ENCODE measurements around the gene SHQ1. TPM values are rescaled to one million over a fixed set of nuclear protein-coding genes. Genes with fewer than 3 reads are reported as not detected.
"Not testable (repeated sequence)": the region's sequence is repeated elsewhere in the genome, so short reads cannot be mapped to it uniquely, and the experiment has no call there.

SHQ1 gene
- polyA plus RNA-seq, 1 experiment: 16.6 TPM

DNA sequence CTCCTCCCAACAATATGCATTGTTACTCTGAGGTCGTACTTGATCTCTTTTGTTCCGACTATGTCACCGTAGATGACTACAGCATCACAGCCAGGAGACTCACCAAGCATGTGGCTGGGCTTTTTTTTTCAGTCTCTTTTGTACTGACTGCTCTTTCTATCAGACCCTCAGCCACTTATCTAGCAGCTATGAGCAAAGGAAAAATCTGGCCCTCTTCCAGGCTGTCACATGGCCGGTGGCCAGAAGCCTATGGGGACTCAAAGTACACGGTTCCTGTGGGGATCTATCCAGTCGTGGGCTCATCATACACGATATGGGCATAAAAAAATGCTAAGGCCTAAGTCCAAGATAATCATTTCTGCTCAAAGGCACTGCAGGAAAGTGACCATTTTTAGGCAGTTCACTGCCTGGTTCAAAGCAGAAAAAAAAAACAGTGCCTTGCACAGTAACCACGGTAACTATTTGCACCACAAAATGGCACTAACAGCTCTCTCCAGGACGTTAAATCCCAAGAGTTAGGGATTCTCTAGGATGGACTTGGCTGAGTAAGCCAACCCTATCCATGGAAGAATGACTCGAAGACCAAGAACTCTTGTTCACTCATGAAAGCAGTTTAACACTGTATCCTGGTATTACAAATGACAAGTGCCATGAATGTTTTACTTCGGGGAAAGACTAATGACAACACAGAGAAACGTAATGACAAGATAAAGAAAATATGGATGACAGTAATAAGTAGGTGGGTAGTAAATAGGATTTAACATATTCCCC lies 50.3 kb downstream of the SHQ1 start:
- H3K27ac ChIP-seq (ENCODE audit: low read depth, low read length): no peak overlapping the region
- DNase-seq (ENCODE audit: low read depth, low spot score): no peak
- no peaks in the 10 kb centered on the region for H3K27me3 ChIP-seq (ENCODE audit: control insufficient read depth, insufficient read depth, low read length)
- H3K4me3 ChIP-seq (ENCODE audit: low read depth, low read length): no peak overlapping the region
- TF ChIP-seq, protein P1, sequence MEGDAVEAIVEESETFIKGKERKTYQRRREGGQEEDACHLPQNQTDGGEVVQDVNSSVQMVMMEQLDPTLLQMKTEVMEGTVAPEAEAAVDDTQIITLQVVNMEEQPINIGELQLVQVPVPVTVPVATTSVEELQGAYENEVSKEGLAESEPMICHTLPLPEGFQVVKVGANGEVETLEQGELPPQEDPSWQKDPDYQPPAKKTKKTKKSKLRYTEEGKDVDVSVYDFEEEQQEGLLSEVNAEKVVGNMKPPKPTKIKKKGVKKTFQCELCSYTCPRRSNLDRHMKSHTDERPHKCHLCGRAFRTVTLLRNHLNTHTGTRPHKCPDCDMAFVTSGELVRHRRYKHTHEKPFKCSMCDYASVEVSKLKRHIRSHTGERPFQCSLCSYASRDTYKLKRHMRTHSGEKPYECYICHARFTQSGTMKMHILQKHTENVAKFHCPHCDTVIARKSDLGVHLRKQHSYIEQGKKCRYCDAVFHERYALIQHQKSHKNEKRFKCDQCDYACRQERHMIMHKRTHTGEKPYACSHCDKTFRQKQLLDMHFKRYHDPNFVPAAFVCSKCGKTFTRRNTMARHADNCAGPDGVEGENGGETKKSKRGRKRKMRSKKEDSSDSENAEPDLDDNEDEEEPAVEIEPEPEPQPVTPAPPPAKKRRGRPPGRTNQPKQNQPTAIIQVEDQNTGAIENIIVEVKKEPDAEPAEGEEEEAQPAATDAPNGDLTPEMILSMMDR (IDR thresholded peaks at IDR 0.05; ENCODE audit: low read depth, low read length): no peak
- H3K9me3 ChIP-seq (ENCODE audit: control insufficient read depth, insufficient read depth, low read length): no peaks in the 10 kb centered on the region
- CTCF ChIA-PET: no interaction called here
- POLR2A ChIA-PET: no interaction called here

- ChIA-PET POLR2A (interaction anchor here (0.6 kb wide), 1 partner anchor 400 kb away, joined by 6 read pairs; no protein-coding TSS in a partner anchor), CTCF (interaction anchor here (1.0 to 1.4 kb wide), 2 partner anchors 28 to 292 kb away, joined by 3 to 6 read pairs; no protein-coding TSS in a partner anchor)
- H3K27ac ChIP-seq (ENCODE audit: low read depth, low read length): no peak overlapping the region
- no peaks in the 10 kb centered on the region for H3K9me3 ChIP-seq (ENCODE audit: control insufficient read depth, insufficient read depth, low read length)
- no peak overlapping the region for H3K4me3 ChIP-seq (ENCODE audit: low read depth, low read length)
- TF ChIP-seq, protein P1 (IDR thresholded peaks at IDR 0.05; ENCODE audit: low read depth, low read length): no peak
- no peaks in the 10 kb centered on the region for H3K27me3 ChIP-seq (ENCODE audit: control insufficient read depth, insufficient read depth, low read length)
- DNase-seq (ENCODE audit: low read depth, low spot score): no peak
These were observed 54.2 kb downstream of the SHQ1 start for GRCh38 chr3:72794079-72794478.

DNA sequence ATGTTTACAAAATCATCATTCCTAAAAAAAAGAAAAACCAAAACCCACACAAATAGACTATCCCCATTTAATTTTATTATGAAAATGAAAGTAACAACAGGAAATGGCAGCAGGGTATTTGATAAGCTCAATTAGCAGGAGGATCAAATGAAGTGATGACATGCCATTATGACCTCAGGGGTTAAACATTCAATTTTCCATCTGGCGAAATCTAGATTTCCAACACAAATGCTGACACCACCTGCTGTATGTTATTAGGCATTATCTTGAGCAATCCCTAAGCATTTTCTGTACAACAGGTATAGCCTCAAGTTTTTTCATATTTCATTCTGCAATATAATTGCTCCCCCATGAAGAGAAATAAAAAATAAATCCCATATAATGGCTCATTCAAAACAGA lies 57.1 kb downstream of the SHQ1 start:
- Histone ChIP-seq H3K4me3 (ENCODE audit: low read depth, low read length) (no peak overlapping the region), H3K27ac (ENCODE audit: low read depth, low read length) (no peak overlapping the region), H3K27me3 (ENCODE audit: control insufficient read depth, insufficient read depth, low read length) (no peaks in the 10 kb centered on the region), H3K9me3 (ENCODE audit: control insufficient read depth, insufficient read depth, low read length) (no peaks in the 10 kb centered on the region; the same call in 1 of the 2 replicates)
- TF ChIP-seq, protein P1 (IDR thresholded peaks at IDR 0.05; ENCODE audit: low read depth, low read length): no peak
- ChIA-PET POLR2A (no interaction called here), CTCF (interaction anchor here (1.1 kb wide), 1 partner anchor 27 kb away, joined by 3 read pairs; no protein-coding TSS in a partner anchor)
- no peak for DNase-seq (ENCODE audit: low read depth, low spot score)

DNA sequence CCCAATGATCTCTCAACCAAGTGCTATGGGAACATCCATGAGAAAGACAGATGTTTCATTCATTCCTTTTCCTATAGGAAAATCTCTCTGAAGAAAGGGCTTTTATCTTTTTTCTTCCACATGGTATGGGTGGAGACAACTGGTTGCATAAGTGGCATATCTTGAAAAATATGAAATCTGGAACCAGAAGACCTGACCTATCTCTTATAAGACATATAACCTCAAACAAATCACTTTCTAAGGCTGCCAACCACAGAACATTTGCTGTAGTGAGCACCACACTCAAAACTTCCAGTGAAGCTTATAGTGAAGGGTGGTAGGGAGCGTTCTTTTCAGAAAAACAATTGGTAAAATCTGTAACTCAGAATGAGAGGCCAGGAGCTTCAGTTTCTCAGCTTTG lies 58.5 kb downstream of the SHQ1 start:
- POLR2A ChIA-PET: no interaction called here
- TF ChIP-seq, protein P1 (IDR thresholded peaks at IDR 0.05; ENCODE audit: low read depth, low read length): no peak
- DNase-seq (ENCODE audit: low read depth, low spot score): no peak
- no peaks in the 10 kb centered on the region; the same call in 1 of the 2 replicates for H3K9me3 ChIP-seq (ENCODE audit: control insufficient read depth, insufficient read depth, low read length)
- H3K27ac ChIP-seq (ENCODE audit: low read depth, low read length): no peak overlapping the region
- no peak overlapping the region for H3K4me3 ChIP-seq (ENCODE audit: low read depth, low read length)
- no peaks in the 10 kb centered on the region for H3K27me3 ChIP-seq (ENCODE audit: control insufficient read depth, insufficient read depth, low read length)
- CTCF ChIA-PET: interaction anchor here (0.6 to 1.0 kb wide), 2 partner anchors 32 to 510 kb away, joined by 3 read pairs; no protein-coding TSS in a partner anchor

DNA sequence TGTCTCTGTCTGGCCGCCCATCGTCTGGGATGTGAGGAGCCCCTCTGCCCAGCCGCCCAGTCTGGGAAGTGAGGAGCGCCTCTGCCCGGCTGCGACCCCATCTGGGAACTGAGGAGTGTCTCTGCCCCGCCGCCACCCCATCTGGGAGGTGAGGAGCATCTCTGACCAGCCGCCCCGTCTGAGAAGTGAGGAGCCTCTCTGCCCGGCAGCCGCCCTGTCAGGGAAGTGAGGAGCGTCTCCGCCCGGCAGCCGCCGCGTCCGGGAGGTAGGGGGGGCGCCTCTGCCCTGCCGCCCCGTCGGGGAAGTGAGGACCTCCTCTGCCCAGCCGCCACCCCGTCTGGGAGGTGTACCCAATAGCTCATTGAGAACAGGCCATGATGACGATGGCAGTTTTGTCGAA lies 60.0 kb downstream of the SHQ1 start:
- H3K27ac ChIP-seq (ENCODE audit: low read depth, low read length); DNase-seq (ENCODE audit: low read depth, low spot score); H3K9me3 ChIP-seq (ENCODE audit: control insufficient read depth, insufficient read depth, low read length); H3K4me3 ChIP-seq (ENCODE audit: low read depth, low read length); POLR2A ChIA-PET; H3K27me3 ChIP-seq (ENCODE audit: control insufficient read depth, insufficient read depth, low read length); CTCF ChIA-PET: not testable (repeated sequence)

Measured in AG04450 (cell line).